NCI-H226 (cell line): ENCODE results near the gene CPED1.
"Not testable (repeated sequence)": the region's sequence is repeated elsewhere in the genome, so short reads cannot be mapped to it uniquely, and the experiment has no call there.

Experiments used
- DNase-seq: peaks from one replicate; pipeline ENCODE4 v3.0.0-alpha.2; 2015

Gene CPED1

GRCh38 chr7:121195874-121196273 lies 207.4 kb downstream of the CPED1 start:
- DNase-seq, result peak; percentile 21

- no peak for DNase-seq
These were observed 207.8 kb downstream of the CPED1 start for GRCh38 chr7:121196286-121196685.

GRCh38 chr7:121197455-121197854 lies 208.9 kb downstream of the CPED1 start:
- no peak for DNase-seq

GRCh38 chr7:121198502-121198901 lies 210.0 kb downstream of the CPED1 start:
- no peak for DNase-seq

- no peak for DNase-seq
These were observed 213.6 kb downstream of the CPED1 start for GRCh38 chr7:121202125-121202524.

GRCh38 chr7:121202834-121203233 lies 214.3 kb downstream of the CPED1 start:
- DNase-seq, result no peak

- DNase-seq, result no peak
These were observed 216.0 kb downstream of the CPED1 start for GRCh38 chr7:121204537-121204936.

GRCh38 chr7:121205777-121206176 lies 217.3 kb downstream of the CPED1 start:
- no peak for DNase-seq

- no peak for DNase-seq
These were observed 222.7 kb downstream of the CPED1 start for GRCh38 chr7:121211253-121211652.

- no peak for DNase-seq
These were observed 223.5 kb downstream of the CPED1 start for GRCh38 chr7:121212036-121212435.

GRCh38 chr7:121214657-121215056 lies 226.1 kb downstream of the CPED1 start:
- no peak for DNase-seq

- no peak for DNase-seq
These were observed 230.5 kb downstream of the CPED1 start for GRCh38 chr7:121219026-121219425.

- DNase-seq, result not testable (repeated sequence)
These were observed 232.6 kb downstream of the CPED1 start for GRCh38 chr7:121221108-121221507.

- peak; percentile 80 for DNase-seq
These were observed 240.3 kb downstream of the CPED1 start for GRCh38 chr7:121228779-121229178.

- DNase-seq, result no peak
These were observed 246.7 kb downstream of the CPED1 start for GRCh38 chr7:121235201-121235600.

- DNase-seq, result no peak
These were observed 249.1 kb downstream of the CPED1 start for GRCh38 chr7:121237601-121238000.

- DNase-seq, result no peak
These were observed 255.8 kb downstream of the CPED1 start for GRCh38 chr7:121244120-121244870.

- not testable (repeated sequence) for DNase-seq
These were observed 262.9 kb downstream of the CPED1 start for GRCh38 chr7:121251367-121251766.

GRCh38 chr7:121252523-121253235 lies 264.2 kb downstream of the CPED1 start:
- not testable (repeated sequence) for DNase-seq

- peak; percentile 67 for DNase-seq
These were observed 271.3 kb downstream of the CPED1 start for GRCh38 chr7:121259826-121260225.

- DNase-seq, result no peak
These were observed 272.8 kb downstream of the CPED1 start for GRCh38 chr7:121261207-121261884.

- DNase-seq, result peak; percentile 4
These were observed 273.7 kb downstream of the CPED1 start for GRCh38 chr7:121262221-121262620.

GRCh38 chr7:121262969-121263368 lies 274.5 kb downstream of the CPED1 start:
- DNase-seq, result no peak
